Measurements from ENCODE around the gene NOTCH1. TPM values are rescaled to one million over a fixed set of nuclear protein-coding genes. Genes with fewer than 3 reads are reported as not detected.

Gene NOTCH1
- total RNA-seq, 1 experiment from 2014 or later: 17.7 TPM

- peak; percentile 98 for DNase-seq
- Mint-ChIP-seq H3K9me3 (ENCODE audit: low read depth, unreplicated experiment) (no peaks in the 10 kb centered on the region), H3K4me1 (ENCODE audit: low read depth, unreplicated experiment) (no peaks in the 10 kb centered on the region), H3K4me3 (ENCODE audit: low read depth, unreplicated experiment) (peak within 1 kb of the TSS; percentile 93), H3K36me3 (ENCODE audit: insufficient read depth, unreplicated experiment) (peaks cover 38% of the 10 kb centered on the region), H3K27ac (ENCODE audit: unreplicated experiment) (peak within 1 kb of the TSS; percentile 97), H3K27me3 (ENCODE audit: unreplicated experiment) (peaks cover 5% of the 10 kb centered on the region)
- CTCF ChIA-PET: interaction anchor here (0.6 to 3.8 kb wide), 4 partner anchors 76 to 152 kb away, joined by 3 to 20 read pairs (median 12); no protein-coding TSS in a partner anchor
- BruUV-seq (replicated peaks): no TSS peak
- TF ChIP-seq CTCF (IDR thresholded peaks at IDR 0.05; ENCODE audit: unreplicated experiment): no peak
- intact Hi-C loops (cut with micrococcal nuclease; ENCODE audit: unreplicated experiment): no loop called here
Observed at GRCh38 chr9:136482793-136483588, 62.9 kb downstream of the NOTCH1 start, which contains the start of gene SEC16A. SEC16A (minus strand) TSS chr9:136483040; CDS start chr9:136477615, 5,425 bp downstream.

- H3K36me3 Mint-ChIP-seq (ENCODE audit: insufficient read depth, unreplicated experiment): peaks cover 38% of the 10 kb centered on the region
- TSS peak; percentile 85 for BruUV-seq (replicated peaks)
- no peaks in the 10 kb centered on the region for H3K9me3 Mint-ChIP-seq (ENCODE audit: low read depth, unreplicated experiment)
- TF ChIP-seq CTCF (IDR thresholded peaks at IDR 0.05; ENCODE audit: unreplicated experiment): no peak
- no peak for DNase-seq
- no peaks in the 10 kb centered on the region for H3K27me3 Mint-ChIP-seq (ENCODE audit: unreplicated experiment)
- H3K27ac Mint-ChIP-seq (ENCODE audit: unreplicated experiment): peak overlapping the region; percentile 97
- CTCF ChIA-PET: no interaction called here
- intact Hi-C loops (cut with micrococcal nuclease; ENCODE audit: unreplicated experiment): no loop called here
- H3K4me1 Mint-ChIP-seq (ENCODE audit: low read depth, unreplicated experiment): no peaks in the 10 kb centered on the region
- H3K4me3 Mint-ChIP-seq (ENCODE audit: low read depth, unreplicated experiment): peak overlapping the region; percentile 93
Observed at GRCh38 chr9:136482046-136482792, 63.6 kb downstream of the NOTCH1 start.

- H3K4me3 Mint-ChIP-seq (ENCODE audit: low read depth, unreplicated experiment): peak overlapping the region; percentile 93
- no peaks in the 10 kb centered on the region for H3K4me1 Mint-ChIP-seq (ENCODE audit: low read depth, unreplicated experiment)
- no peak for TF ChIP-seq CTCF (IDR thresholded peaks at IDR 0.05; ENCODE audit: unreplicated experiment)
- BruUV-seq (replicated peaks): no TSS peak
- DNase-seq: no peak
- no peaks in the 10 kb centered on the region for H3K27me3 Mint-ChIP-seq (ENCODE audit: unreplicated experiment)
- H3K9me3 Mint-ChIP-seq (ENCODE audit: low read depth, unreplicated experiment): no peaks in the 10 kb centered on the region
- peak overlapping the region; percentile 97 for H3K27ac Mint-ChIP-seq (ENCODE audit: unreplicated experiment)
- intact Hi-C loops (cut with micrococcal nuclease; ENCODE audit: unreplicated experiment): no loop called here
- CTCF ChIA-PET: no interaction called here
- H3K36me3 Mint-ChIP-seq (ENCODE audit: insufficient read depth, unreplicated experiment): peaks cover 43% of the 10 kb centered on the region
Observed at GRCh38 chr9:136481558-136481957, 64.3 kb downstream of the NOTCH1 start.

- CTCF ChIA-PET: no interaction called here
- H3K27me3 Mint-ChIP-seq (ENCODE audit: unreplicated experiment): no peaks in the 10 kb centered on the region
- intact Hi-C loops (cut with micrococcal nuclease; ENCODE audit: unreplicated experiment): no loop called here
- DNase-seq: no peak
- peaks cover 30% of the 10 kb centered on the region for H3K36me3 Mint-ChIP-seq (ENCODE audit: insufficient read depth, unreplicated experiment)
- no peak overlapping the region for H3K27ac Mint-ChIP-seq (ENCODE audit: unreplicated experiment)
- no peaks in the 10 kb centered on the region for H3K4me1 Mint-ChIP-seq (ENCODE audit: low read depth, unreplicated experiment)
- H3K9me3 Mint-ChIP-seq (ENCODE audit: low read depth, unreplicated experiment): no peaks in the 10 kb centered on the region
- no peak overlapping the region for H3K4me3 Mint-ChIP-seq (ENCODE audit: low read depth, unreplicated experiment)
- no peak for TF ChIP-seq CTCF (IDR thresholded peaks at IDR 0.05; ENCODE audit: unreplicated experiment)
- BruUV-seq (replicated peaks): no TSS peak
Observed at GRCh38 chr9:136476369-136477150, 69.3 kb downstream of the NOTCH1 start.
